WERI-Rb-1 (cell line): Measurements from ENCODE around the gene HTT.

Source experiments
- DNase-seq: peaks from one replicate; pipeline ENCODE4 v3.0.0-alpha.2; 2020
- H3K27ac ChIP-seq: fragments of 250-450 bp; sonication (Bioruptor Pico); 2 replicates; pipeline ENCODE4 v1.5.1; 2020; ENCODE audit warnings: mild to moderate bottlenecking, moderate library complexity
- H3K27me3 ChIP-seq: fragments of 250-450 bp; sonication (Bioruptor Pico); 2 replicates; pipeline ENCODE4 v1.5.1; 2021; ENCODE audit warnings: mild to moderate bottlenecking, low read depth, moderate library complexity; ENCODE audit not compliant: insufficient read depth, severe bottlenecking
- H3K36me3 ChIP-seq: fragments of 250-450 bp; sonication (Bioruptor Pico); 2 replicates; pipeline ENCODE4 v1.5.1; 2020; ENCODE audit warnings: mild to moderate bottlenecking, moderate library complexity
- H3K4me3 ChIP-seq: 2 replicates; pipeline ENCODE4 v1.5.1; 2011; ENCODE audit warnings: low read depth, mild to moderate bottlenecking, control low read depth, low read length
- H3K9me3 ChIP-seq: fragments of 250-450 bp; sonication (Bioruptor Pico); 2 replicates; pipeline ENCODE4 v1.5.1; 2021; ENCODE audit warnings: mild to moderate bottlenecking, moderate library complexity; ENCODE audit not compliant: severe bottlenecking
- CTCF ChIP-seq: IDR thresholded peaks from 2 replicates; pipeline ENCODE4 v1.5.1; 2011; ENCODE audit warnings: low read depth, mild to moderate bottlenecking, control low read depth, inconsistent platforms, low read length

Gene HTT

GRCh38 chr4:3251691-3252479, 177.4 kb downstream of the HTT start:
- H3K27ac ChIP-seq, result no peak overlapping the region

GRCh38 chr4:3252480-3252828, 178.0 kb downstream of the HTT start:
- Histone ChIP-seq H3K9me3 (no peaks in the 10 kb centered on the region), H3K27me3 (no peaks in the 10 kb centered on the region), H3K36me3 (no peaks in the 10 kb centered on the region), H3K27ac (no peak overlapping the region), H3K4me3 (no peak overlapping the region)
- TF ChIP-seq CTCF, result no peak
- no peak for DNase-seq

More at GRCh38 chr4:3251691-3252479, 177.4 kb downstream of the HTT start:
- DNase-seq, result no peak
- no peak for TF ChIP-seq CTCF
- Histone ChIP-seq H3K36me3 (no peaks in the 10 kb centered on the region), H3K9me3 (no peaks in the 10 kb centered on the region), H3K27me3 (no peaks in the 10 kb centered on the region), H3K4me3 (no peak overlapping the region)

GRCh38 chr4:3252831-3253641, 178.6 kb downstream of the HTT start:
- no peak for TF ChIP-seq CTCF
- Histone ChIP-seq H3K27me3 (no peaks in the 10 kb centered on the region), H3K4me3 (no peak overlapping the region), H3K36me3 (no peaks in the 10 kb centered on the region), H3K27ac (no peak overlapping the region), H3K9me3 (no peaks in the 10 kb centered on the region)
- DNase-seq, result no peak

- no peak for DNase-seq
- H3K27me3 ChIP-seq, result no peaks in the 10 kb centered on the region
- H3K4me3 ChIP-seq, result no peak overlapping the region
- H3K27ac ChIP-seq, result no peak overlapping the region
- no peaks in the 10 kb centered on the region for H3K9me3 ChIP-seq
- no peaks in the 10 kb centered on the region for H3K36me3 ChIP-seq
- TF ChIP-seq CTCF, result no peak
Observed at GRCh38 chr4:3253808-3254207, 179.3 kb downstream of the HTT start.

GRCh38 chr4:3254302-3255131, 180.0 kb downstream of the HTT start:
- TF ChIP-seq CTCF, result no peak
- no peaks in the 10 kb centered on the region for H3K9me3 ChIP-seq
- no peak overlapping the region for H3K27ac ChIP-seq
- H3K4me3 ChIP-seq, result no peak overlapping the region
- H3K27me3 ChIP-seq, result no peaks in the 10 kb centered on the region
- DNase-seq, result no peak
- H3K36me3 ChIP-seq, result no peaks in the 10 kb centered on the region
